HAP-1 (cell line): ENCODE data around the gene IDH2.
"Not testable (repeated sequence)": the region's sequence is repeated elsewhere in the genome, so short reads cannot be mapped to it uniquely, and the experiment has no call there.

ENCODE experiments used
- DNase-seq, 2 experiments: peaks; one replicate each; pipeline ENCODE4 v3.0.0-alpha.2; 2016 to 2020; ENCODE audit warnings: low spot score in 2 of 2
- H3K27me3 ChIP-seq: fragments of 250-450 bp; sonication (Bioruptor Pico); 2 replicates; pipeline ENCODE4 v1.5.1; 2020; ENCODE audit warnings: low read depth, mild to moderate bottlenecking, moderate library complexity
- H3K36me3 ChIP-seq: fragments of 250-450 bp; sonication (Bioruptor Pico); replicated peaks from 2 replicates; pipeline ENCODE4 v1.5.1; 2020; ENCODE audit warnings: mild to moderate bottlenecking
- H3K4me1 ChIP-seq: fragments of 250-450 bp; sonication (Bioruptor Pico); 2 replicates; pipeline ENCODE4 v1.5.1; 2020; ENCODE audit warnings: mild to moderate bottlenecking
- H3K4me3 ChIP-seq: fragments of 250-450 bp; sonication (Bioruptor Pico); 2 replicates; pipeline ENCODE4 v1.5.1; 2020; ENCODE audit warnings: mild to moderate bottlenecking, moderate library complexity
- H3K9me3 ChIP-seq: fragments of 250-450 bp; sonication (Bioruptor Pico); 2 replicates; pipeline ENCODE4 v1.5.1; 2020; ENCODE audit warnings: mild to moderate bottlenecking, moderate library complexity
- in situ Hi-C: fragments of 300-500 bp; cut with MboI; formaldehyde crosslinking; loops from 3 replicates; pipeline ENCODE4 v1.14.3; 2020; ENCODE audit warnings: low sequenced_read_pairs, inconsistent platforms, mixed read lengths

Gene IDH2

GRCh38 chr15:90074023-90074422 lies 28.2 kb downstream of the IDH2 start:
- H3K27me3 ChIP-seq = no peaks in the 10 kb centered on the region
- no peaks in the 10 kb centered on the region for H3K9me3 ChIP-seq
- peaks cover 2% of the 10 kb centered on the region for H3K36me3 ChIP-seq
- no peaks in the 10 kb centered on the region for H3K4me1 ChIP-seq
- DNase-seq = no peak
- H3K4me3 ChIP-seq = no peak overlapping the region
- in situ Hi-C loops = loop anchor here (5.0 to 10.0 kb wide), 3 partner anchors 177 to 339 kb away; no protein-coding TSS in a partner anchor

- no peaks in the 10 kb centered on the region for H3K9me3 ChIP-seq
- H3K4me3 ChIP-seq = no peak overlapping the region
- H3K36me3 ChIP-seq = peaks cover 2% of the 10 kb centered on the region
- DNase-seq = no peak
- in situ Hi-C loops = loop anchor here (5.0 to 10.0 kb wide), 3 partner anchors 176 to 338 kb away; no protein-coding TSS in a partner anchor
- no peaks in the 10 kb centered on the region for H3K27me3 ChIP-seq
- H3K4me1 ChIP-seq = no peaks in the 10 kb centered on the region
Observed at GRCh38 chr15:90072978-90073640, 29.2 kb downstream of the IDH2 start.

GRCh38 chr15:90071220-90071807 lies 31.0 kb downstream of the IDH2 start:
- peak; percentile 69 to 86 for DNase-seq
- Histone ChIP-seq H3K9me3 (no peaks in the 10 kb centered on the region), H3K4me1 (no peaks in the 10 kb centered on the region), H3K4me3 (no peak overlapping the region), H3K36me3 (peaks cover 2% of the 10 kb centered on the region), H3K27me3 (no peaks in the 10 kb centered on the region)
- in situ Hi-C loops = loop anchor here (5.0 to 10.0 kb wide), 3 partner anchors 174 to 337 kb away; no protein-coding TSS in a partner anchor

GRCh38 chr15:90070623-90071022 lies 31.6 kb downstream of the IDH2 start:
- H3K4me3 ChIP-seq, DNase-seq, H3K4me1 ChIP-seq, H3K27me3 ChIP-seq, H3K36me3 ChIP-seq, H3K9me3 ChIP-seq: not testable (repeated sequence)
- in situ Hi-C loops = loop anchor here (5.0 to 10.0 kb wide), 3 partner anchors 173 to 336 kb away; no protein-coding TSS in a partner anchor

- Histone ChIP-seq H3K4me3 (no peak overlapping the region), H3K4me1 (no peaks in the 10 kb centered on the region), H3K9me3 (no peaks in the 10 kb centered on the region), H3K36me3 (no peaks in the 10 kb centered on the region), H3K27me3 (no peaks in the 10 kb centered on the region)
- in situ Hi-C loops = no loop called here
- DNase-seq = no peak
Observed at GRCh38 chr15:90067953-90068606, 34.2 kb downstream of the IDH2 start.

GRCh38 chr15:90067181-90067952 lies 34.9 kb downstream of the IDH2 start:
- no peak for DNase-seq
- Histone ChIP-seq H3K4me1 (no peaks in the 10 kb centered on the region), H3K36me3 (no peaks in the 10 kb centered on the region), H3K27me3 (no peaks in the 10 kb centered on the region), H3K4me3 (no peak overlapping the region), H3K9me3 (no peaks in the 10 kb centered on the region)
- in situ Hi-C loops = no loop called here

- Histone ChIP-seq H3K4me3 (no peak overlapping the region), H3K4me1 (peaks cover 3% of the 10 kb centered on the region), H3K9me3 (no peaks in the 10 kb centered on the region), H3K36me3 (no peaks in the 10 kb centered on the region), H3K27me3 (no peaks in the 10 kb centered on the region)
- in situ Hi-C loops = no loop called here
- DNase-seq = no peak
Observed at GRCh38 chr15:90065682-90066049, 36.6 kb downstream of the IDH2 start.

- no peak overlapping the region for H3K4me3 ChIP-seq
- peaks cover 3% of the 10 kb centered on the region for H3K4me1 ChIP-seq
- no peak for DNase-seq
- H3K9me3 ChIP-seq = no peaks in the 10 kb centered on the region
- H3K27me3 ChIP-seq = no peaks in the 10 kb centered on the region
- in situ Hi-C loops = no loop called here
- H3K36me3 ChIP-seq = no peaks in the 10 kb centered on the region
Observed at GRCh38 chr15:90064911-90065681, 37.2 kb downstream of the IDH2 start.

- Histone ChIP-seq H3K9me3 (no peaks in the 10 kb centered on the region), H3K27me3 (no peaks in the 10 kb centered on the region), H3K4me3 (no peak overlapping the region), H3K36me3 (no peaks in the 10 kb centered on the region), H3K4me1 (peaks cover 3% of the 10 kb centered on the region)
- no peak for DNase-seq
- in situ Hi-C loops = no loop called here
Observed at GRCh38 chr15:90063770-90064247, 38.5 kb downstream of the IDH2 start.

- Histone ChIP-seq H3K36me3 (no peaks in the 10 kb centered on the region), H3K4me3 (no peak overlapping the region), H3K9me3 (no peaks in the 10 kb centered on the region), H3K27me3 (no peaks in the 10 kb centered on the region), H3K4me1 (peaks cover 3% of the 10 kb centered on the region)
- no peak for DNase-seq
- in situ Hi-C loops = no loop called here
Observed at GRCh38 chr15:90062973-90063769, 39.1 kb downstream of the IDH2 start.

- DNase-seq = no peak
- H3K9me3 ChIP-seq = no peaks in the 10 kb centered on the region
- H3K4me1 ChIP-seq = peaks cover 3% of the 10 kb centered on the region
- H3K27me3 ChIP-seq = no peaks in the 10 kb centered on the region
- H3K36me3 ChIP-seq = no peaks in the 10 kb centered on the region
- in situ Hi-C loops = no loop called here
- no peak overlapping the region for H3K4me3 ChIP-seq
Observed at GRCh38 chr15:90062462-90062932, 39.8 kb downstream of the IDH2 start.

GRCh38 chr15:90062023-90062442 lies 40.2 kb downstream of the IDH2 start:
- Histone ChIP-seq H3K4me3 (no peak overlapping the region), H3K4me1 (peaks cover 3% of the 10 kb centered on the region), H3K27me3 (no peaks in the 10 kb centered on the region), H3K36me3 (no peaks in the 10 kb centered on the region), H3K9me3 (no peaks in the 10 kb centered on the region)
- peak in 1 of 2 experiments; percentile 77 for DNase-seq
- in situ Hi-C loops = no loop called here
